ENCODE results near the gene P2RX1.

The P2RX1 gene

DNA sequence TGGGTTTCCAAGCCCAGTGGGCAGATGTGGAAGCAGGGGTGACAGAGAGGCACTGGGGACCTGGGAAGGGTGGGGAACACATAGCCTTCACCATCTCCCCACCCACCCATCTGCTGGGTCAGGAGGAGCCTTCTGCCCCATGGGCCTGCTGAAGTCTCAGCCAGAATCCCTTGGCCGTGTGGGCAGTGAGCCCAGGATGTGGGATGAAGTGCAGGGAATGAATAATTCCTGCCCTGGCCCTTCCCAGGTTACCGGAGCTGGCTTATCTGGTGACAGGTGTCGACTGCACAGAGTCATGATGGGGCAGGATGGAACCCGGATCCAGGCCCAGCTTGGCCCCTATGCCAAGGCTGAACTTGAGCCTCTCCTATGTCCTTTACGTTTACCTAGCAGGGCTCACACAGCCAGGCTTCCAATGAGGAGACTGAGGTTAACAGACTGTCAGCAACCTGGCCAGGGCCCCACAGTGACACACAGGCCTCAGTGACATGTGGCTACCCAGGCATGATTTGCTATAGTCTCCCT lies 30.5 kb upstream of the P2RX1 start:
- H3K4me3 ChIP-seq (ENCODE audit: low read depth, low read length) = no peak overlapping the region
- TF ChIP-seq, protein P1, sequence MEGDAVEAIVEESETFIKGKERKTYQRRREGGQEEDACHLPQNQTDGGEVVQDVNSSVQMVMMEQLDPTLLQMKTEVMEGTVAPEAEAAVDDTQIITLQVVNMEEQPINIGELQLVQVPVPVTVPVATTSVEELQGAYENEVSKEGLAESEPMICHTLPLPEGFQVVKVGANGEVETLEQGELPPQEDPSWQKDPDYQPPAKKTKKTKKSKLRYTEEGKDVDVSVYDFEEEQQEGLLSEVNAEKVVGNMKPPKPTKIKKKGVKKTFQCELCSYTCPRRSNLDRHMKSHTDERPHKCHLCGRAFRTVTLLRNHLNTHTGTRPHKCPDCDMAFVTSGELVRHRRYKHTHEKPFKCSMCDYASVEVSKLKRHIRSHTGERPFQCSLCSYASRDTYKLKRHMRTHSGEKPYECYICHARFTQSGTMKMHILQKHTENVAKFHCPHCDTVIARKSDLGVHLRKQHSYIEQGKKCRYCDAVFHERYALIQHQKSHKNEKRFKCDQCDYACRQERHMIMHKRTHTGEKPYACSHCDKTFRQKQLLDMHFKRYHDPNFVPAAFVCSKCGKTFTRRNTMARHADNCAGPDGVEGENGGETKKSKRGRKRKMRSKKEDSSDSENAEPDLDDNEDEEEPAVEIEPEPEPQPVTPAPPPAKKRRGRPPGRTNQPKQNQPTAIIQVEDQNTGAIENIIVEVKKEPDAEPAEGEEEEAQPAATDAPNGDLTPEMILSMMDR (IDR thresholded peaks at IDR 0.05; ENCODE audit: low read depth, low read length) = no peak
- DNase-seq (ENCODE audit: low read depth, low spot score) = no peak
- in situ Hi-C loops (cut with HindIII; ENCODE audit: low sequenced_read_pairs) = no loop called here

DNA sequence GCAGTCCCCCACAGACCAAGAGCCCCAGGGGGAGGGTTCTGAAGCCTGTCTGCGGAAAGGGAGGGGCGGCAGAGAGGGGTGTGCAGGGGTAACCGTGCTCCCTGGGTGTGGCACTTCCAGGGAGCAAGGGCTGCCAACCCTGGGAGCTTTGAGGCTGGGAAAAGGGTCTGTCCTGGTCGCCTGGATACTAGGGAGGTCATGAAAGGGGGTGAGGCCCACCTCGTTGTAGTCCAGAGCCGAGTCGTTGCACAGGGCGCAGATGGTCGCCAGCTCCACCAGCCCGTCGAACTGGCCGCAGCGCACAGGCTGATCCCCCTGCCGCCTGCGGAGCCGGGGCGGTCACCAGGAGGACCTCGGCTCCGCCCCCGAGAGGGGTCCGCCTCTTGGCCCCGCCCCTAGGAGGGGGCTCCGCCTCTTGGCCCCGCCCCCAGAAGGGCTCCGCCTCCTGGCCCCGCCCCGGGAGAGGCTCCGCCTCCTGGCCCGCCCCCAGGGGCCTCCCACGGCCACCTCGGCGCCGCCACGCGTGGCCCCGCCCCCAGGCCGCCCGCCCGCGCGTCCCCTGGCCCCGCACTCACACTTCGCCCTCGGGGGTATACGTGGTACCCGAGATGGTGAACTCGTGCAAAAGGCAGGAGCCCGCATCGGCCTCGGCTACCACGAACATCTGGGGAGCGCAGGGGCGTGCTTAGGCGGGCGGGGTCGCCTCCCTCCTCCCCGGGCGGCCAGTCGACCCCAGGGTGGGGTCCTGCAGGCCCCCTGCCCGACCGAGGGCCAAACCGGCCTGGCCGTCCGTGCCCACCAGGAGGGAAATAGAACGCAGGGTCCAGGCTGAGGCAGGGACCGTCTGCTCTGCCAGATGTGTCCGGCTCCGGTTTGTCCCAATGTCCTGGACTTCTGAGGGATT lies 28.5 kb upstream of the P2RX1 start:
- TF ChIP-seq, protein P1 (IDR thresholded peaks at IDR 0.05; ENCODE audit: low read depth, low read length) = no peak
- in situ Hi-C loops (cut with HindIII; ENCODE audit: low sequenced_read_pairs) = no loop called here
- DNase-seq (ENCODE audit: low read depth, low spot score) = peak; percentile 48
- peak overlapping the region; percentile 42 for H3K4me3 ChIP-seq (ENCODE audit: low read depth, low read length)

DNA sequence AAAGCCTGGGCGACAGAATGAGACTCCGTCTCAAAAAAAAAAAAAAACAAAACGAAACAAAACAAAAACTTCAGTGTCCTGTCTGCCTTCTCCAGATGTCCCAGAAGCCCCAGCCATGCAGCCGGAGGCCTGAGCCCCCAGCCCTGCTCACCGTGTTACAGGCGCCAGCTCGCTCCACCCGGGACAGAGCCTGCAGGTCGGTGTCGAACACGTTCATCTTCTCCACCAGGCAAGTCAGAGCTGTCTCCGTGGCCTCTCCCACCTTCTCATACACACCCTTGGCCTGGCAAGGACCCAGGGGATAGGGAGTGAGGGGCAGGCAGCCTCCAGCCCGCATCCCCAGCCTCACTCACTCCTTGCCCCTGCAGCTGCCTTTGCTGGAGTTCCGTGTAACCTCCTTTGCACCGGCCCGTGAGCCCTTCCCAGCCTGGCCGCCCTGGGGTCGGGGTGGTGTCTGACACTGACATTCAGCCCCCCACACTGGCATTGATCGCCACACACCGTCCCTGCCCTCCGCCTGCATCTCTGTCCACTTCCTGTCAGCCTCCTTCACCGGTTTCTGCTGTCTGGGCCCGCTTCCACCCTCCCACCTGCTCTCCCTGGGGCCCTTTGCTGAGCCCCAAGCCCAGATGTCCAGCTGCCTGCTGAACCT lies 27.1 kb upstream of the P2RX1 start:
- no peak for DNase-seq (ENCODE audit: low read depth, low spot score)
- in situ Hi-C loops (cut with HindIII; ENCODE audit: low sequenced_read_pairs) = no loop called here
- TF ChIP-seq, protein P1 (IDR thresholded peaks at IDR 0.05; ENCODE audit: low read depth, low read length) = no peak
- no peak overlapping the region for H3K4me3 ChIP-seq (ENCODE audit: low read depth, low read length)

DNA sequence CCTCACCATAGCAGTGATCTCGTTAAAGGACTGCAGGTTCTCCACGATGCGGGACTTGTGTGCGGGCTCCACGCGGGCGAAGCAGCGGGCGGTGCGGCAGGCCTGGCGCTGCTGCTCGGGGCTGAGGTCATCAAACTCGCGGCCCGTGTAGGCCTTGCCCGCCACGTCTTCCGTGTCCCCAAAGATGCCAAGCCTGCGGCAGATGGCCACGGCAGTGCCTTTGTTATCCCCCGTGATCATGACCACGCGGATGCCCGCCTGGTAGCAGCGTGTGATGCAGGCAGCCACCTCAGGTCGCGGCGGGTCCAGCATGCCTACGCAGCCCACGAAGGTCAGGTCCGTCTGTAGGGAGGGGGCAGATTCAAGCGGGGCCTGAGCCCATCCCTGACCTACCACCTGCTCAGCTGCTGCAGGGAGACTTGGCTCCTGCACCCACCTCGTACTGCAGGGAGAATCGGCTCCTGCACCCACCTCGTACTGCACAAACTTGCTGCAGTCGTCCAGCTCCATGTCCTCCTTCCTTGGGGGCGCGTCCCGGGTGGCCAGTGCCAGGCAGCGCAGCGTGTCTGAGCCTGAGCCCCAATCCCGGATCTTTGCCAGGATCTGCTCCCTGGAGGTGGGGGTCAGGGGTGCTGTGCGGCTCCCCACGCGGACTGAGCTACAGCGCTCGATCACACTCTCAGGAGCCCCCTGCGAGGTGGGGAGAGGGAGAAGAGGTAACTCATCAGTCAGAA lies 24.9 kb upstream of the P2RX1 start:
- H3K4me3 ChIP-seq (ENCODE audit: low read depth, low read length) = no peak overlapping the region
- in situ Hi-C loops (cut with HindIII; ENCODE audit: low sequenced_read_pairs) = no loop called here
- DNase-seq (ENCODE audit: low read depth, low spot score) = no peak
- TF ChIP-seq, protein P1 (IDR thresholded peaks at IDR 0.05; ENCODE audit: low read depth, low read length) = no peak

DNA sequence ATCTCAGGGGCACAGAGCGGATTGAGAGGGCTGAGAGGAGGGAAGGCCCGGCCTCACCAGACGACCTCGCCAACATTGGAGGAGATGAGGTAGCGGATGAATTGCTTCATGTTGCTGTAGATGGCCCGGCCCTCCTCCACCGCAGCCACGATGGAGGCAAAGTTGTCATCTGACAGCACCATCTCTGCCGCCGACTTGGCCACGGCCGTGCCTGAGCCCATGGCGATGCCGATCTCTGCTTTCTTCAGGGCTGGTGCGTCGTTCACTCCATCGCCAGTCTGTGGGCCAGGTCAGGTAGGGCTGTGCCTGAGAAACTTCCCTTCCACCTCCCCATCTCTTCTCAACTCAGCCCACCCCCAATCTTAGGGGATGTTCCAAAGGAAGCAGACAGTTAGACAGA lies 21.1 kb upstream of the P2RX1 start:
- TF ChIP-seq, protein P1 (IDR thresholded peaks at IDR 0.05; ENCODE audit: low read depth, low read length) = no peak
- DNase-seq (ENCODE audit: low read depth, low spot score) = no peak
- in situ Hi-C loops (cut with HindIII; ENCODE audit: low sequenced_read_pairs) = no loop called here
- no peak overlapping the region for H3K4me3 ChIP-seq (ENCODE audit: low read depth, low read length)

DNA sequence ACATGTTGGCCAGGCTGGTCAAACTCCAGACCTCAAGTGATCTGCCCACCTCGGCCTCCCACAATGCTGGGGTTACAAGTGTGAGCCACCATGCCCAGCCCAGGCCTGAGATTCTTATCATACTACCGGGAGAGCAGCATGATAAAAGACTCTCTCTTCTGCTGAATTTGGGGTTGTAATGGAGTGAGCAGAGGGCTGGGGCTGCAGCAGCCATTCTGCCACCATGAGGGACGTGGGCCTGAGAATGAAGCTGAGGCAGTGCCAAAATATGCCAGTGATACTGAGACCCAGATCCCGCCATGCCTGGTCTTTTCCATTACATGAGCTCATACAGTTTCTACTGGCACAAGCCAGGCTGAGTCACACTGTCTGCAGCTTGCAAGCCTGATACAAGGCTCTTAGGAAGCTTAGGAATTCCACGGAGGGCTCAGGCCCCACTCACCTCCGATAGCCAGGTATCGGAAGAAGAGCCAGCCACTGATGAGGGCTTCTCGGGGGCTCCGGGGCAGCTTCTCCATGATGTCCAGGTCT lies 19.6 kb upstream of the P2RX1 start:
- in situ Hi-C loops (cut with HindIII; ENCODE audit: low sequenced_read_pairs) = no loop called here

More for the DNA sequence above, 19.6 kb upstream of the P2RX1 start:
- TF ChIP-seq, protein P1 (IDR thresholded peaks at IDR 0.05; ENCODE audit: low read depth, low read length) = no peak
- peak; percentile 61 for DNase-seq (ENCODE audit: low read depth, low spot score)
- no peak overlapping the region for H3K4me3 ChIP-seq (ENCODE audit: low read depth, low read length)

All from astrocyte of the spinal cord (primary cell).